Keratinocyte (primary cell): ENCODE measurements around the gene MYH9.

Experiments
- EZH2 ChIP-seq: IDR thresholded peaks from one replicate; pipeline ENCODE4 v1.6.1; 2012; ENCODE audit warnings: inconsistent platforms, mild to moderate bottlenecking, low read length, moderate library complexity
- TF ChIP-seq, protein P1 (sequence below), 3 experiments: IDR thresholded peaks in 1 of 3; conservative IDR thresholded peaks in 1 of 3; optimal IDR thresholded peaks in 1 of 3; 2 replicates in 2 of 3; 3 replicates in 1 of 3; pipeline versions ENCODE3 to v1.5.1; 2011; ENCODE audit warnings: low read length in 3 of 3, mild to moderate bottlenecking in 3 of 3, moderate library complexity in 2 of 3, control low read depth in 1 of 3, inconsistent platforms in 1 of 3; ENCODE audit not compliant: insufficient read depth in 2 of 3; ENCODE audit errors: extremely low read depth in 1 of 3

GRCh38 chr22:36419912-36420882 is 32.4 kb upstream of the MYH9 start:
- TF ChIP-seq, protein P1, sequence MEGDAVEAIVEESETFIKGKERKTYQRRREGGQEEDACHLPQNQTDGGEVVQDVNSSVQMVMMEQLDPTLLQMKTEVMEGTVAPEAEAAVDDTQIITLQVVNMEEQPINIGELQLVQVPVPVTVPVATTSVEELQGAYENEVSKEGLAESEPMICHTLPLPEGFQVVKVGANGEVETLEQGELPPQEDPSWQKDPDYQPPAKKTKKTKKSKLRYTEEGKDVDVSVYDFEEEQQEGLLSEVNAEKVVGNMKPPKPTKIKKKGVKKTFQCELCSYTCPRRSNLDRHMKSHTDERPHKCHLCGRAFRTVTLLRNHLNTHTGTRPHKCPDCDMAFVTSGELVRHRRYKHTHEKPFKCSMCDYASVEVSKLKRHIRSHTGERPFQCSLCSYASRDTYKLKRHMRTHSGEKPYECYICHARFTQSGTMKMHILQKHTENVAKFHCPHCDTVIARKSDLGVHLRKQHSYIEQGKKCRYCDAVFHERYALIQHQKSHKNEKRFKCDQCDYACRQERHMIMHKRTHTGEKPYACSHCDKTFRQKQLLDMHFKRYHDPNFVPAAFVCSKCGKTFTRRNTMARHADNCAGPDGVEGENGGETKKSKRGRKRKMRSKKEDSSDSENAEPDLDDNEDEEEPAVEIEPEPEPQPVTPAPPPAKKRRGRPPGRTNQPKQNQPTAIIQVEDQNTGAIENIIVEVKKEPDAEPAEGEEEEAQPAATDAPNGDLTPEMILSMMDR (optimal IDR thresholded peaks at IDR 0.05 in 1 of 3, IDR thresholded peaks at IDR 0.05 in 1 of 3, conservative IDR thresholded peaks at IDR 0.05 in 1 of 3; ENCODE audit: extremely low read depth in 1 of 3, insufficient read depth in 2 of 3, low read length in 3 of 3), result no peak
- no peak for TF ChIP-seq EZH2
